H1 (cell line): ENCODE data around the gene NUCB1. TPM values are rescaled to one million over a fixed set of nuclear protein-coding genes. Genes with fewer than 3 reads are reported as not detected.

Experiments
- CTCF ChIA-PET: fragments of 300-600 bp; sonication (Branson Sonifier 250); formaldehyde crosslinking; loops from one replicate; lab custom pipeline; 2021; ENCODE audit not compliant: partially characterized antibody; lab: Charles Lee
- POLR2A ChIA-PET: fragments of 300-600 bp; sonication (Branson Sonifier 250); formaldehyde crosslinking; loops from one replicate; lab custom pipeline; 2021; ENCODE audit warnings: inconsistent platforms; ENCODE audit not compliant: partially characterized antibody; lab: Charles Lee
- DNase-seq, 2 experiments: peaks; one replicate each; pipeline versions ENCODE4 v3.0.0 to v3.0.0-alpha.2; 2010 to 2022; ENCODE audit warnings: low spot score in 2 of 2, low read depth in 1 of 2, mixed read lengths in 1 of 2
- FAIRE-seq: peaks from 2 replicates; lab custom pipeline; 2011; peaks lifted over from hg19 to GRCh38; lab: Jason Lieb, UNC
- H2AFZ ChIP-seq: 2 replicates; pipeline ENCODE4 v1.8.1; 2012; ENCODE audit warnings: low read length, inconsistent platforms
- H2AK5ac ChIP-seq: 2 replicates; pipeline ENCODE4 v1.6.1; 2013; ENCODE audit warnings: low read depth, low read length
- H2BK120ac ChIP-seq: replicated peaks from 2 replicates; pipeline ENCODE3; 2013; ENCODE audit warnings: low read depth, low read length, inconsistent platforms
- H2BK12ac ChIP-seq: 2 replicates; pipeline ENCODE4 v1.6.1; 2013; ENCODE audit warnings: low read depth, low read length
- H2BK15ac ChIP-seq: 2 replicates; pipeline ENCODE4 v1.6.1; 2013; ENCODE audit warnings: low read length
- H2BK20ac ChIP-seq: 2 replicates; pipeline ENCODE4 v1.6.1; 2013; ENCODE audit warnings: low read length
- H2BK5ac ChIP-seq: 2 replicates; pipeline ENCODE4 v1.6.1; 2013; ENCODE audit warnings: low read depth, low read length
- H3K14ac ChIP-seq: 2 replicates; pipeline ENCODE4 v1.6.1; 2013; ENCODE audit warnings: inconsistent platforms; ENCODE audit not compliant: insufficient read length
- H3K18ac ChIP-seq: 2 replicates; pipeline ENCODE4 v1.6.1; 2013; ENCODE audit warnings: low read length; ENCODE audit errors: extremely low read depth
- H3K23ac ChIP-seq: 2 replicates; pipeline ENCODE4 v1.6.1; 2013; ENCODE audit warnings: inconsistent platforms; ENCODE audit not compliant: insufficient read length
- H3K23me2 ChIP-seq: 2 replicates; pipeline ENCODE4 v1.6.1; 2013; ENCODE audit warnings: low read depth, low read length
- H3K27ac ChIP-seq: 2 replicates; pipeline ENCODE4 v1.6.1; 2011; ENCODE audit warnings: low read depth, low read length, inconsistent platforms
- H3K27me3 ChIP-seq, 4 experiments: replicated peaks in 1 of 4; 1 replicate in 1 of 4; 2 replicates in 3 of 4; pipeline versions ENCODE4 v1.6.1 to v1.8.1; 2011 to 2013; ENCODE audit warnings: low read length in 3 of 4, mild to moderate bottlenecking in 3 of 4, inconsistent platforms in 2 of 4, mixed read lengths in 2 of 4, moderate library complexity in 1 of 4; ENCODE audit not compliant: control insufficient read depth in 3 of 4, insufficient read depth in 3 of 4; ENCODE audit errors: extremely low read depth in 1 of 4
- H3K36me3 ChIP-seq, 4 experiments: 2 replicates each; pipeline versions ENCODE4 v1.6.1 to v1.8.1; 2011 to 2013; ENCODE audit warnings: mild to moderate bottlenecking in 4 of 4, low read length in 3 of 4, moderate library complexity in 2 of 4, control low read depth in 1 of 4, inconsistent platforms in 1 of 4; ENCODE audit not compliant: insufficient read depth in 4 of 4, control insufficient read depth in 2 of 4
- H3K4ac ChIP-seq: replicated peaks from 2 replicates; pipeline ENCODE3; 2013; ENCODE audit warnings: low read length, low read depth, mixed read lengths, inconsistent platforms; ENCODE audit not compliant: insufficient read length
- H3K4me1 ChIP-seq, 4 experiments: replicated peaks in 1 of 4; 1 replicate in 1 of 4; 2 replicates in 3 of 4; pipeline versions ENCODE4 v1.6.1 to v1.8.1; 2011 to 2013; ENCODE audit warnings: low read length in 3 of 4, inconsistent platforms in 2 of 4, mixed read lengths in 1 of 4; ENCODE audit not compliant: insufficient read depth in 4 of 4, control insufficient read depth in 3 of 4
- H3K4me2 ChIP-seq, 2 experiments: 2 replicates each; pipeline versions ENCODE4 v1.6.1 to v1.8.1; 2011 to 2013; ENCODE audit warnings: low read depth in 2 of 2, low read length in 2 of 2, control low read depth in 1 of 2, inconsistent platforms in 1 of 2, mild to moderate bottlenecking in 1 of 2; ENCODE audit not compliant: insufficient read depth in 1 of 2
- H3K4me3 ChIP-seq, 4 experiments: fragments of 200-600, 300-600 bp in 1 of 4; sonication (generic), shearing (Covaris generic), sonication (Bioruptor Twin) in 1 of 4; 2 replicates each; pipeline versions ENCODE4 v1.5.1 to v1.8.1; 2011 to 2016; ENCODE audit warnings: low read length in 4 of 4, low read depth in 3 of 4, control low read depth in 2 of 4, inconsistent platforms in 2 of 4, mild to moderate bottlenecking in 2 of 4, mixed read lengths in 1 of 4, moderate library complexity in 1 of 4; ENCODE audit not compliant: insufficient read depth in 2 of 4; ENCODE audit errors: extremely low read depth in 1 of 4
- H3K56ac ChIP-seq: replicated peaks from 2 replicates; pipeline ENCODE3; 2013; ENCODE audit warnings: low read depth, mild to moderate bottlenecking, mixed read lengths, low read length, inconsistent platforms; ENCODE audit not compliant: insufficient read length
- H3K79me1 ChIP-seq: 2 replicates; pipeline ENCODE4 v1.6.1; 2013; ENCODE audit warnings: low read depth, low read length, control low read depth
- H3K79me2 ChIP-seq, 2 experiments: 2 replicates each; pipeline versions ENCODE4 v1.6.1 to v1.8.1; 2012 to 2013; ENCODE audit warnings: low read length in 2 of 2, mild to moderate bottlenecking in 2 of 2, inconsistent platforms in 1 of 2; ENCODE audit not compliant: insufficient read depth in 2 of 2, control insufficient read depth in 1 of 2
- H3K9ac ChIP-seq, 4 experiments: replicated peaks in 1 of 4; 1 replicate in 1 of 4; 2 replicates in 3 of 4; pipeline versions ENCODE4 v1.6.1 to v1.8.1; 2011 to 2013; ENCODE audit warnings: low read depth in 3 of 4, low read length in 3 of 4, control low read depth in 2 of 4, mild to moderate bottlenecking in 2 of 4, moderate library complexity in 2 of 4, inconsistent platforms in 1 of 4; ENCODE audit errors: extremely low read depth in 1 of 4
- H3K9me3 ChIP-seq, 2 experiments: 2 replicates each; pipeline versions ENCODE4 v1.6.1 to v1.8.1; 2012 to 2013; ENCODE audit warnings: mild to moderate bottlenecking in 2 of 2, moderate library complexity in 2 of 2, control low read depth in 1 of 2, inconsistent platforms in 1 of 2, low read depth in 1 of 2, low read length in 1 of 2, mixed read lengths in 1 of 2; ENCODE audit not compliant: insufficient read depth in 2 of 2
- H4K20me1 ChIP-seq, 2 experiments: replicated peaks in 1 of 2; 2 replicates each; pipeline versions ENCODE3 to v1.8.1; 2011 to 2013; ENCODE audit warnings: inconsistent platforms in 2 of 2, low read length in 2 of 2, mild to moderate bottlenecking in 1 of 2; ENCODE audit not compliant: insufficient read depth in 2 of 2, control insufficient read depth in 1 of 2
- H4K5ac ChIP-seq: 2 replicates; pipeline ENCODE4 v1.6.1; 2013; ENCODE audit warnings: low read length, low read depth, mixed read lengths, inconsistent platforms; ENCODE audit not compliant: insufficient read length
- H4K8ac ChIP-seq: 2 replicates; pipeline ENCODE4 v1.8.0; 2013; ENCODE audit warnings: mild to moderate bottlenecking, moderate library complexity, low read length, inconsistent platforms; ENCODE audit not compliant: insufficient read depth; ENCODE audit errors: extremely low read depth
- H4K91ac ChIP-seq: replicated peaks from 2 replicates; pipeline ENCODE3; 2013; ENCODE audit warnings: low read length, mixed read lengths, inconsistent platforms; ENCODE audit not compliant: insufficient read length
- BCL11A ChIP-seq, 2 experiments: IDR thresholded peaks; one replicate each; pipeline ENCODE4 v1.6.1; 2011; ENCODE audit warnings: low read depth in 2 of 2, low read length in 2 of 2, mild to moderate bottlenecking in 2 of 2
- EZH2 ChIP-seq: fragments of 200-600 bp; sonication (generic); IDR thresholded peaks from 2 replicates; pipeline ENCODE4 v1.7.1; 2012; ENCODE audit warnings: low read depth, mild to moderate bottlenecking, moderate library complexity, low read length, inconsistent platforms; ENCODE audit not compliant: severe bottlenecking
- HDAC2 ChIP-seq, 2 experiments: fragments of 300-600 bp in 1 of 2; sonication (generic) in 1 of 2; IDR thresholded peaks; 2 replicates each; pipeline ENCODE4 v1.6.1; 2011 to 2012; ENCODE audit warnings: low read depth in 2 of 2, low read length in 2 of 2, mild to moderate bottlenecking in 2 of 2, moderate library complexity in 2 of 2, borderline replicate concordance in 1 of 2, inconsistent platforms in 1 of 2
- POLR2A ChIP-seq, 2 experiments: IDR thresholded peaks; 1 replicate in 1 of 2; 2 replicates in 1 of 2; pipeline ENCODE4 v1.6.1; 2011; ENCODE audit warnings: low read depth in 2 of 2, low read length in 2 of 2, mild to moderate bottlenecking in 2 of 2; ENCODE audit errors: control extremely low read depth in 1 of 2
- SP1 ChIP-seq: IDR thresholded peaks from 2 replicates; pipeline ENCODE4 v1.6.1; 2011; ENCODE audit warnings: low read depth, low read length
- TAF1 ChIP-seq: IDR thresholded peaks from 2 replicates; pipeline ENCODE4 v1.6.1; 2011; ENCODE audit warnings: mild to moderate bottlenecking, low read depth, low read length
- TBP ChIP-seq: IDR thresholded peaks from 2 replicates; pipeline ENCODE4 v1.6.1; 2011; ENCODE audit warnings: low read depth, low read length, improper control_type of control experiment
- WGBS, 2 experiments: shearing (Covaris generic) in 1 of 2; methylation state at CpG; one replicate each; pipeline versions ENCODE4 v1.1.6 to v1.1.7; 2013 to 2015; ENCODE audit warnings: low lambda C conversion rate in 2 of 2, mixed read lengths in 2 of 2, inconsistent platforms in 1 of 2, low coverage in 1 of 2, missing lambda C conversion rate in 1 of 2; ENCODE audit not compliant: insufficient replicate concordance in 2 of 2, insufficient coverage in 1 of 2, insufficient read length in 1 of 2; ENCODE audit errors: extremely low coverage in 1 of 2, missing lambda C conversion rate in 1 of 2; 5-methylcytosine and 5-hydroxymethylcytosine counted together
- polyA plus RNA-seq, 7 experiments: library from polyadenylated mRNA; depleted of rRNA in 3 of 7; stranded (reverse) in 5 of 7; unstranded in 2 of 7; fragments of >200 nt in 5 of 7; fragments of 200-250 nt in 2 of 7; gene quantifications; 1 replicate in 5 of 7; 2 replicates in 1 of 7; 4 replicates in 1 of 7; pipeline versions ENCODE4 v1.2.1 to v1.2.3, GENCODE V29; 2011 to 2013; ENCODE audit warnings: missing spikeins in 2 of 7, mixed read lengths in 2 of 7
- total RNA-seq: library from RNA; stranded (reverse); fragmentation: NEBNext Ultra II Directional; extraction: Animal tissue kit (Norgen Biotek cat#: 25700); gene quantifications from 2 replicates; pipeline ENCODE4 v1.2.1, GENCODE V29; 2021

NUCB1 gene
- total and polyA plus RNA-seq, 2 of the 8 experiments (the other 6 are each of a cell fraction or from before 2014, with no cell fraction given) = 111 to 121 TPM

DNA sequence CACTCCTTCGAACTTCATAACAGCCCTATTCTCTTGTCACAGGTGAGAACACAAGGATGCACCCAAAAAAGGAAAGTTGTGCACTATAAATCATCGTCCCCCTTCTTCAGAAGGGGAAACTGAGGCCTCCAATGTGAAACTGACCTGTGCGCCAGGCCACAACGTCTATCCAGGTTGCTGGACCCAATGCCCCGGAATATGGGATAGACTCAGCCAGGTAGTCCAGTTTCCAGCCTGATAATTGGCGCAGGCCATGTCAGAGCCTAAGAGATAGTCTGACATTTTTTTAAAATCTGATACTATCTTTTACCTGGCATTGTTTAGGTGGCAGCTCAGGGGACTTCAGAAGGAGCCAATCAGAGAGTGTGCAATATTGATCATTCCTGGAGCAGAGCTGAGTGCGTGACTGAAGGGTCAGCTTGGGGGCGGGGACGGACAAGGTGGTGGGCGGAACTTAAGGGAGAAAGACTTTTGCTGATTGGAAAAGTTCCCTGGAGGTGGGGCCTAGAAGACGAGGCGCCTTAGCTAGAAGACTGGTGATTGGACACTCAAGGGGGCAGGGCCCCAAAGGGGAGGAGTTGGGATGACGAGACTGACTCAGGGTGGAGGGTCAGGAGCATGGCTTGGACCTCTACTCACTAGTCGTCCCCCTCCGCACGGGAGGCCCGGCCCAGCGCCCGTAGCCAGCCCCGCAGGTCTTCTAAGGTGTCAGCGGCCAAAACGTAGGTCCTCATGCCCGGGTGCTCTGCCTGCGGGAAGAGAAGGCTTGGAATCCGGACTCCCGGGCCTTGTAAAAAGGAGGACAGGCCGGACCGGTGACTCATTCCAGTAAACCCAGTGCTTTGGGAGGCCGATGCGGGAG is 40.2 kb upstream of the NUCB1 start:
- H3K4me3 ChIP-seq = no peak overlapping the region
- peak overlapping the region; percentile 9; the same call in 1 of the 2 replicates for H4K8ac ChIP-seq
- H3K27me3 ChIP-seq = no peaks in the 10 kb centered on the region; a peak in 1 of 7 replicates
- H4K20me1 ChIP-seq = no peaks in the 10 kb centered on the region
- WGBS, 2 experiments = 92% methylated on average over 30 of the region's 30 CpGs; no CpG with 5 or more reads in 1 of the 2 experiments
- H2BK15ac ChIP-seq = no peak overlapping the region
- no peak overlapping the region for H3K4me2 ChIP-seq
- no peak overlapping the region for H2BK5ac ChIP-seq
- H3K14ac ChIP-seq = no peak overlapping the region
- ChIA-PET CTCF (interaction anchor here (0.5 to 1.6 kb wide), 3 partner anchors 17 to 585 kb away, joined by 3 to 4 read pairs (median 4); no protein-coding TSS in a partner anchor), POLR2A (interaction anchor here (0.7 to 4.2 kb wide), 5 partner anchors 9 to 106 kb away, joined by 3 to 43 read pairs (median 4); partner anchors contain the start of gene PPP1R15A)
- H3K23ac ChIP-seq = no peak overlapping the region
- H3K9ac ChIP-seq = no peak overlapping the region
- no peak overlapping the region for H3K18ac ChIP-seq
- H2BK20ac ChIP-seq = no peak overlapping the region
- no peak overlapping the region for H4K91ac ChIP-seq
- H4K5ac ChIP-seq = no peak overlapping the region
- DNase-seq = peak in 1 of 2 experiments; percentile 63
- peaks cover 0 to 6% (median 0%) of the 10 kb centered on the region in 4 experiments; a peak in 1 of 7 replicates for H3K4me1 ChIP-seq
- no peak overlapping the region; the same call in 1 of the 2 replicates for H2BK12ac ChIP-seq
- TF ChIP-seq POLR2A (IDR thresholded peaks at IDR 0.05; ENCODE audit: control extremely low read depth in 1 of 2, low read depth in 2 of 2, low read length in 2 of 2) = no peak
- TF ChIP-seq BCL11A (IDR thresholded peaks at IDR 0.05; ENCODE audit: low read depth in 2 of 2, low read length in 2 of 2) = no peak
- no peak for TF ChIP-seq EZH2
- TF ChIP-seq TBP = 0 out of 2 replicates have a peak, but pooled peaks have one; percentile 18
- TF ChIP-seq SP1 = peak; percentile 73
- TF ChIP-seq HDAC2 (IDR thresholded peaks at IDR 0.05; ENCODE audit: borderline replicate concordance in 1 of 2, low read depth in 2 of 2, low read length in 2 of 2) = no peak
- TF ChIP-seq TAF1 = peak; percentile 41; the same call in 1 of the 2 replicates
- H3K27ac ChIP-seq = no peak overlapping the region
- H3K23me2 ChIP-seq = no peaks in the 10 kb centered on the region
- no peaks in the 10 kb centered on the region for H3K9me3 ChIP-seq
- no peak overlapping the region for H2BK120ac ChIP-seq
- H3K79me2 ChIP-seq = no peaks in the 10 kb centered on the region
- no peaks in the 10 kb centered on the region; a peak in 2 of 8 replicates for H3K36me3 ChIP-seq
- no peak overlapping the region for H2AFZ ChIP-seq
- H2AK5ac ChIP-seq = no peak overlapping the region
- no peak overlapping the region for H3K56ac ChIP-seq
- no peak overlapping the region for H3K4ac ChIP-seq
- 0 out of 2 replicates have a peak, but pooled peaks cover 2% of the 10 kb centered on the region for H3K79me1 ChIP-seq
- peak; percentile 58 for FAIRE-seq
